DOHH2 (cell line): ENCODE measurements around the gene TJP1.

Experiments used
- H3F3A ChIP-seq: fragments of 200-600 bp; sonication (generic), shearing (Covaris generic); 2 replicates; pipeline ENCODE4 v1.6.0; 2016; ENCODE audit warnings: antibody characterized with exemption, mild to moderate bottlenecking; ENCODE audit not compliant: control insufficient read depth, insufficient read depth
- H3K27ac ChIP-seq: fragments of 200-600 bp; sonication (generic); 2 replicates; pipeline ENCODE4 v1.5.1; 2014; ENCODE audit warnings: low read depth, mild to moderate bottlenecking, low read length, moderate library complexity
- H3K27me3 ChIP-seq: fragments of 200-600 bp; sonication (generic); 2 replicates; pipeline ENCODE4 v1.6.1; 2014; ENCODE audit warnings: mild to moderate bottlenecking, low read length, mixed read lengths; ENCODE audit not compliant: control insufficient read depth
- H3K36me3 ChIP-seq: fragments of 200-600 bp; sonication (generic); 2 replicates; pipeline ENCODE4 v1.6.1; 2014; ENCODE audit warnings: mild to moderate bottlenecking, low read length, moderate library complexity, mixed read lengths; ENCODE audit not compliant: control insufficient read depth
- H3K4me1 ChIP-seq: fragments of 200-600 bp; sonication (generic); 2 replicates; pipeline ENCODE4 v1.6.1; 2014; ENCODE audit warnings: mild to moderate bottlenecking, low read length, mixed read lengths; ENCODE audit not compliant: control insufficient read depth
- H3K4me2 ChIP-seq: fragments of 200-600 bp; sonication (generic); 2 replicates; pipeline ENCODE4 v1.6.0; 2014; ENCODE audit warnings: mild to moderate bottlenecking, low read length, moderate library complexity
- H3K4me3 ChIP-seq: fragments of 200-600 bp; sonication (generic); 2 replicates; pipeline ENCODE4 v1.5.1; 2014; ENCODE audit warnings: mild to moderate bottlenecking, low read length, mixed read lengths
- H3K79me2 ChIP-seq: fragments of 200-600 bp; sonication (generic); 2 replicates; pipeline ENCODE4 v1.6.1; 2014; ENCODE audit warnings: mild to moderate bottlenecking, low read length, mixed read lengths; ENCODE audit not compliant: control insufficient read depth
- H3K9me2 ChIP-seq: fragments of 200-600 bp; sonication (generic); replicated peaks from 2 replicates; pipeline ENCODE4 v1.6.1; 2014; ENCODE audit warnings: mild to moderate bottlenecking, low read length, mixed read lengths; ENCODE audit not compliant: control insufficient read depth
- H3K9me3 ChIP-seq: fragments of 200-600 bp; sonication (generic); 2 replicates; pipeline ENCODE4 v1.6.1; 2014; ENCODE audit warnings: antibody characterized with exemption, low read length, mixed read lengths; ENCODE audit not compliant: control insufficient read depth, insufficient read depth
- H4K20me1 ChIP-seq: fragments of 200-600 bp; sonication (generic); 2 replicates; pipeline ENCODE4 v1.6.0; 2014; ENCODE audit warnings: low read depth, mild to moderate bottlenecking, antibody characterized with exemption, low read length, moderate library complexity; ENCODE audit not compliant: control insufficient read depth, insufficient read depth
- CTCF ChIP-seq: fragments of 200-600 bp; sonication (generic); IDR thresholded peaks from one replicate; pipeline ENCODE4 v1.5.1; 2014; ENCODE audit warnings: antibody characterized with exemption, mild to moderate bottlenecking, low read depth, low read length; ENCODE audit not compliant: poor library complexity, severe bottlenecking
- EZH2phosphoT487 ChIP-seq: fragments of 200-600 bp; sonication (generic); IDR thresholded peaks from 2 replicates; pipeline ENCODE4 v1.6.1; 2017; ENCODE audit warnings: borderline replicate concordance, mild to moderate bottlenecking, antibody characterized with exemption, low read length, moderate library complexity, mixed read lengths

TJP1 gene

GRCh38 chr15:29825227-29825626 lies 3.0 kb upstream of the TJP1 start:
- no peaks in the 10 kb centered on the region for H3K9me2 ChIP-seq
- no peaks in the 10 kb centered on the region for H3K9me3 ChIP-seq
- peaks cover 32% of the 10 kb centered on the region for H3K4me1 ChIP-seq
- peak overlapping the region; percentile 18; the same call in 1 of the 2 replicates for H3K27ac ChIP-seq
- peak; percentile 99; the same call in 1 of the 2 replicates for TF ChIP-seq EZH2phosphoT487
- no peak for TF ChIP-seq CTCF
- peak overlapping the region; percentile 51 for H3K4me2 ChIP-seq
- no peaks in the 10 kb centered on the region for H4K20me1 ChIP-seq
- peak overlapping the region; percentile 32; the same call in 1 of the 2 replicates for H3K4me3 ChIP-seq
- no peaks in the 10 kb centered on the region for H3K79me2 ChIP-seq
- peaks cover 60% of the 10 kb centered on the region for H3K27me3 ChIP-seq
- peaks cover 20% of the 10 kb centered on the region for H3F3A ChIP-seq
- no peaks in the 10 kb centered on the region for H3K36me3 ChIP-seq

GRCh38 chr15:29822684-29823459 lies 604 bp upstream of the TJP1 start:
- Histone ChIP-seq H3K4me1 (peaks cover 32% of the 10 kb centered on the region), H3K79me2 (no peaks in the 10 kb centered on the region), H3K9me3 (no peaks in the 10 kb centered on the region), H3K4me3 (no peak overlapping the region), H3K9me2 (no peaks in the 10 kb centered on the region), H3K36me3 (no peaks in the 10 kb centered on the region), H3K27ac (no peak overlapping the region), H4K20me1 (no peaks in the 10 kb centered on the region), H3F3A (peaks cover 20% of the 10 kb centered on the region), H3K27me3 (peaks cover 58% of the 10 kb centered on the region), H3K4me2 (no peak overlapping the region)
- TF ChIP-seq EZH2phosphoT487 (peak; percentile 27; the same call in 1 of the 2 replicates), CTCF (no peak)

GRCh38 chr15:29821416-29822099 lies 710 bp downstream of the TJP1 start:
- Histone ChIP-seq H3K9me2 (no peaks in the 10 kb centered on the region), H3K27me3 (peaks cover 48% of the 10 kb centered on the region), H3K4me1 (peaks cover 25% of the 10 kb centered on the region), H3K4me2 (no peak overlapping the region), H4K20me1 (no peaks in the 10 kb centered on the region), H3K4me3 (no peak overlapping the region), H3K9me3 (no peaks in the 10 kb centered on the region), H3K79me2 (no peaks in the 10 kb centered on the region), H3K27ac (no peak overlapping the region), H3F3A (peaks cover 20% of the 10 kb centered on the region), H3K36me3 (no peaks in the 10 kb centered on the region)
- TF ChIP-seq EZH2phosphoT487 (no peak), CTCF (no peak)
